Endothelial cell of umbilical vein (primary cell): Measurements from ENCODE around the gene CEP20. TPM values are rescaled to one million over a fixed set of nuclear protein-coding genes. Genes with fewer than 3 reads are reported as not detected.

Source experiments
- BruUV-seq: library from RNA; stranded (reverse); fragments of 400-500 nt; replicated peaks from 2 replicates; lab custom pipeline; 2021; lab: Mats Ljungman, UMichigan
- CTCF ChIA-PET: fragments of 300-600, 350-600 bp; sonication (Branson Sonifier 250); formaldehyde crosslinking; loops from one replicate; lab custom pipeline; 2021; ENCODE audit warnings: antibody characterized with exemption, inconsistent platforms; lab: Charles Lee
- POLR2A ChIA-PET: fragments of 300-600, 350-600 bp; sonication (Branson Sonifier 250); formaldehyde crosslinking; loops from one replicate; lab custom pipeline; 2021; ENCODE audit warnings: antibody characterized with exemption, inconsistent platforms; lab: Charles Lee
- DNase-seq: peaks from one replicate; pipeline ENCODE4 v3.0.0-alpha.2; 2011; ENCODE audit warnings: low read depth, low spot score
- FAIRE-seq: peaks from 2 replicates; lab custom pipeline; 2011; peaks lifted over from hg19 to GRCh38; lab: Jason Lieb, UNC
- H2AFZ ChIP-seq: 2 replicates; pipeline ENCODE4 v1.6.0; 2012; ENCODE audit warnings: low read depth, low read length, control low read depth, inconsistent platforms
- H3K27ac ChIP-seq: 2 replicates; pipeline ENCODE4 v1.5.1; 2011; ENCODE audit warnings: low read depth, mild to moderate bottlenecking, control low read depth, low read length, moderate library complexity; ENCODE audit not compliant: insufficient read depth
- H3K27me3 ChIP-seq, 2 experiments: 2 replicates each; pipeline versions ENCODE4 v1.6.0 to v1.6.1; 2011; ENCODE audit warnings: low read length in 2 of 2, mixed read lengths in 1 of 2; ENCODE audit not compliant: control insufficient read depth in 2 of 2, insufficient read depth in 2 of 2
- H3K36me3 ChIP-seq, 2 experiments: 2 replicates in 1 of 2; 3 replicates in 1 of 2; pipeline ENCODE4 v1.5.1; 2011; ENCODE audit warnings: low read length in 2 of 2, mild to moderate bottlenecking in 1 of 2, moderate library complexity in 1 of 2; ENCODE audit not compliant: control insufficient read depth in 2 of 2, insufficient read depth in 2 of 2; ENCODE audit errors: extremely low read depth in 1 of 2
- H3K4me1 ChIP-seq: 3 replicates; pipeline ENCODE4 v1.5.1; 2011; ENCODE audit warnings: mild to moderate bottlenecking, low read length; ENCODE audit not compliant: control insufficient read depth, insufficient read depth; ENCODE audit errors: extremely low read depth
- H3K4me2 ChIP-seq: 2 replicates; pipeline ENCODE4 v1.6.1; 2011; ENCODE audit warnings: low read length, control low read depth, mixed read lengths; ENCODE audit not compliant: insufficient read depth
- H3K4me3 ChIP-seq, 3 experiments: fragments of 200-600 bp in 1 of 3; sonication (generic), shearing (Covaris generic) in 1 of 3; replicated peaks in 1 of 3; 2 replicates each; pipeline ENCODE4 v1.5.1; 2011 to 2016; ENCODE audit warnings: control low read depth in 3 of 3, low read length in 3 of 3, mild to moderate bottlenecking in 2 of 3, inconsistent platforms in 1 of 3, low read depth in 1 of 3, moderate library complexity in 1 of 3; ENCODE audit not compliant: insufficient read depth in 1 of 3
- H3K79me2 ChIP-seq: 2 replicates; pipeline ENCODE4 v1.6.0; 2012; ENCODE audit warnings: low read length, inconsistent platforms; ENCODE audit not compliant: control insufficient read depth, insufficient read depth
- H3K9ac ChIP-seq: replicated peaks from 2 replicates; pipeline ENCODE3; 2011; ENCODE audit warnings: low read length, control low read depth; ENCODE audit not compliant: insufficient read depth; ENCODE audit errors: extremely low read depth
- H3K9me1 ChIP-seq: replicated peaks from 3 replicates; pipeline ENCODE4 v1.6.0; 2011; ENCODE audit warnings: mild to moderate bottlenecking, low read length; ENCODE audit not compliant: control insufficient read depth, insufficient read depth; ENCODE audit errors: extremely low read depth
- H3K9me3 ChIP-seq: replicated peaks from 2 replicates; pipeline ENCODE4 v1.5.1; 2012; ENCODE audit warnings: low read length, inconsistent platforms; ENCODE audit not compliant: control insufficient read depth, insufficient read depth
- H4K20me1 ChIP-seq: replicated peaks from 2 replicates; pipeline ENCODE3; 2011; ENCODE audit warnings: mild to moderate bottlenecking, low read length; ENCODE audit not compliant: control insufficient read depth, insufficient read depth; ENCODE audit errors: extremely low read depth
- CTCF ChIP-seq, 2 donors: IDR thresholded peaks; 1 replicate in 1 of 2; 2 replicates in 1 of 2; pipeline ENCODE4 v1.5.1; 2011; ENCODE audit warnings: low read length in 2 of 2, mild to moderate bottlenecking in 2 of 2, moderate library complexity in 2 of 2, control low read depth in 1 of 2, inconsistent platforms in 1 of 2, low read depth in 1 of 2; ENCODE audit not compliant: insufficient read depth in 1 of 2; ENCODE audit errors: extremely low read depth in 1 of 2
- EZH2 ChIP-seq: IDR thresholded peaks from 2 replicates; pipeline ENCODE4 v1.6.1; 2012; ENCODE audit warnings: borderline replicate concordance, low read depth, mild to moderate bottlenecking, moderate library complexity, low read length, inconsistent platforms; ENCODE audit not compliant: severe bottlenecking
- FOS ChIP-seq: IDR thresholded peaks from 2 replicates; pipeline ENCODE4 v1.6.1; 2011; ENCODE audit warnings: mild to moderate bottlenecking, low read length, moderate library complexity, borderline replicate concordance; ENCODE audit not compliant: insufficient read depth
- GATA2 ChIP-seq: IDR thresholded peaks from 2 replicates; pipeline ENCODE4 v1.7.0; 2011; ENCODE audit warnings: low read depth, mild to moderate bottlenecking, moderate library complexity, mixed read lengths, low read length; ENCODE audit not compliant: insufficient read length, insufficient read depth
- JUN ChIP-seq: IDR thresholded peaks from 2 replicates; pipeline ENCODE4 v1.6.1; 2011; ENCODE audit warnings: borderline replicate concordance, low read depth; ENCODE audit not compliant: insufficient read length, insufficient read depth
- MAX ChIP-seq: IDR thresholded peaks from 2 replicates; pipeline ENCODE4 v1.6.1; 2011; ENCODE audit not compliant: insufficient read depth, insufficient read length
- MYC ChIP-seq: IDR thresholded peaks from one replicate; pipeline ENCODE4 v1.6.1; 2011; ENCODE audit warnings: mild to moderate bottlenecking, low read depth, low read length
- POLR2A ChIP-seq: IDR thresholded peaks from 2 replicates; pipeline ENCODE4 v1.6.1; 2012; ENCODE audit warnings: low read depth, mild to moderate bottlenecking, control low read depth, low read length
- POLR2AphosphoS5 ChIP-seq: IDR thresholded peaks from 2 replicates; pipeline ENCODE4 v1.6.1; 2012; ENCODE audit warnings: low read depth, mild to moderate bottlenecking, control low read depth, low read length, moderate library complexity; ENCODE audit not compliant: insufficient read depth
- dilution Hi-C: fragments of 300-500 bp; cut with MboI; formaldehyde crosslinking; loops from one replicate; pipeline ENCODE4 v1.15.0; 2019; ENCODE audit warnings: low sequenced_read_pairs; ENCODE audit not compliant: extremely low pct_ligation_motif_present
- intact Hi-C: fragments of 100-400 bp; cut with micrococcal nuclease; formaldehyde crosslinking; loops from one replicate; pipeline ENCODE4 v1.10.0; 2022
- polyA plus RNA-seq, 4 experiments: library from polyadenylated mRNA; depleted of rRNA in 3 of 4; stranded (reverse) in 3 of 4; unstranded in 1 of 4; fragments of >200 nt; gene quantifications; 2 replicates each; pipeline versions ENCODE4 v1.2.1 to v1.2.3, GENCODE V29; 2011 to 2012; ENCODE audit warnings: missing spikeins in 1 of 4
- total RNA-seq: library from RNA; stranded (reverse); gene quantifications from 2 replicates; pipeline ENCODE4 v1.2.3, GENCODE V29; 2021

CEP20 gene
- total and polyA plus RNA-seq, 2 donors (not counting 3 experiments of a cell fraction or from before 2014, with no cell fraction given) = 9.5 to 28.0 TPM

- BruUV-seq = no TSS peak
- FAIRE-seq (no peak), DNase-seq (no peak)
- no peak overlapping the region for H3K27ac ChIP-seq
- H2AFZ ChIP-seq = no peak overlapping the region
- no peaks in the 10 kb centered on the region for H3K27me3 ChIP-seq
- intact Hi-C loops = no loop called here
- no peak overlapping the region for H3K9ac ChIP-seq
- no peak overlapping the region for H3K4me2 ChIP-seq
- no peaks in the 10 kb centered on the region for H3K9me3 ChIP-seq
- no peaks in the 10 kb centered on the region for H3K79me2 ChIP-seq
- H3K4me1 ChIP-seq = no peaks in the 10 kb centered on the region
- TF ChIP-seq FOS (no peak), EZH2 (no peak), POLR2AphosphoS5 (no peak), CTCF (IDR thresholded peaks at IDR 0.05; ENCODE audit: extremely low read depth in 1 of 2, insufficient read depth in 1 of 2, low read depth in 1 of 2, low read length in 2 of 2) (no peak), POLR2A (no peak), MAX (no peak), MYC (no peak), JUN (no peak), GATA2 (no peak)
- H3K36me3 ChIP-seq = no peaks in the 10 kb centered on the region
- CTCF ChIA-PET = interaction anchor here (1.7 to 4.1 kb wide), 2 partner anchors 25 to 78 kb away, joined by 5 to 17 read pairs; no protein-coding TSS in a partner anchor
- no peak overlapping the region for H3K4me3 ChIP-seq
- dilution Hi-C loops = no loop called here
- H4K20me1 ChIP-seq = no peaks in the 10 kb centered on the region
- no peaks in the 10 kb centered on the region for H3K9me1 ChIP-seq
- POLR2A ChIA-PET = no interaction called here
Measured at GRCh38 chr16:15900357-15900756, 12.0 kb upstream of the CEP20 start.
